HEK293 (cell line): Measurements from ENCODE around the gene GDI2.
A peak's percentile ranks its signal among the peaks of the same experiment; 100 is the strongest.

Experiments used
- CTCF ChIP-seq: fragments of 450-650 bp; formaldehyde crosslinking; IDR thresholded peaks from 2 replicates; pipeline ENCODE4 v1.5.1; 2016; ENCODE audit warnings: missing biosample characterization, missing genetic modification characterization
- GLIS2 ChIP-seq: fragments of 450-650 bp; formaldehyde crosslinking; IDR thresholded peaks from 2 replicates; pipeline ENCODE4 v1.5.1; 2016; ENCODE audit warnings: missing biosample characterization, missing genetic modification characterization
- PRDM4 ChIP-seq: fragments of 450-650 bp; formaldehyde crosslinking; IDR thresholded peaks from 2 replicates; pipeline ENCODE4 v1.5.1; 2017; ENCODE audit warnings: missing biosample characterization, missing genetic modification characterization
- TCF7L2 ChIP-seq: IDR thresholded peaks from 2 replicates; pipeline ENCODE4 v1.6.1; 2011; ENCODE audit warnings: low read depth, mild to moderate bottlenecking, inconsistent platforms, low read length, moderate library complexity, borderline replicate concordance
- ZBTB26 ChIP-seq: fragments of 450-650 bp; formaldehyde crosslinking; optimal IDR thresholded peaks from 2 replicates; pipeline ENCODE3; 2016; ENCODE audit warnings: missing biosample characterization, mild to moderate bottlenecking, missing genetic modification characterization
- ZNF121 ChIP-seq: fragments of 450-650 bp; formaldehyde crosslinking; IDR thresholded peaks from 2 replicates; pipeline ENCODE4 v1.5.1; 2016; ENCODE audit warnings: missing biosample characterization, missing genetic modification characterization
- ZNF138 ChIP-seq: fragments of 450-650 bp; formaldehyde crosslinking; IDR thresholded peaks from 2 replicates; pipeline ENCODE4 v1.5.1; 2016; ENCODE audit warnings: missing biosample characterization, missing genetic modification characterization, borderline replicate concordance
- ZNF221 ChIP-seq: fragments of 450-650 bp; formaldehyde crosslinking; IDR thresholded peaks from 2 replicates; pipeline ENCODE4 v1.5.1; 2017; ENCODE audit warnings: missing biosample characterization, missing genetic modification characterization, borderline replicate concordance
- ZNF23 ChIP-seq: fragments of 450-650 bp; formaldehyde crosslinking; IDR thresholded peaks from 2 replicates; pipeline ENCODE4 v1.5.1; 2016; ENCODE audit warnings: missing biosample characterization, missing genetic modification characterization, borderline replicate concordance
- ZNF302 ChIP-seq: fragments of 450-650 bp; formaldehyde crosslinking; IDR thresholded peaks from 2 replicates; pipeline ENCODE4 v1.5.1; 2016; ENCODE audit warnings: missing biosample characterization, missing genetic modification characterization, low read depth
- ZNF350 ChIP-seq: fragments of 450-650 bp; formaldehyde crosslinking; IDR thresholded peaks from 2 replicates; pipeline ENCODE4 v1.5.0; 2017; ENCODE audit warnings: missing biosample characterization, mild to moderate bottlenecking, missing genetic modification characterization

- TF ChIP-seq TCF7L2, result no peak
- TF ChIP-seq ZNF23, result no peak
- TF ChIP-seq ZNF221 (tag by site-specific recombination), result peak; percentile 32; the same call in 1 of the 2 replicates
- no peak for TF ChIP-seq CTCF
- no peak for TF ChIP-seq ZNF350 (tag by site-specific recombination)
- no peak for TF ChIP-seq ZNF302 (tag by site-specific recombination)
- TF ChIP-seq ZNF138 (tag by site-specific recombination), result no peak
- TF ChIP-seq GLIS2, result peak; percentile 43; the same call in 1 of the 2 replicates
- TF ChIP-seq PRDM4 (tag by site-specific recombination), result no peak; the same call in 1 of the 2 replicates
- TF ChIP-seq ZNF121 (tag by site-specific recombination), result no peak
- peak; percentile 96 for TF ChIP-seq ZBTB26 (tag by site-specific recombination)
Measured at GRCh38 chr10:5813341-5814109, at the start of gene GDI2.
